WTC11 (cell line): Measurements from ENCODE around the gene NT5C1A.

Experiments used
- CREM ChIP-seq: sonication (generic); formaldehyde crosslinking; IDR thresholded peaks from 2 replicates; pipeline ENCODE4 v1.8.1; 2022; ENCODE audit warnings: mild to moderate bottlenecking, missing genetic modification reagents, moderate library complexity
- ELF4 ChIP-seq: sonication (generic); formaldehyde crosslinking; IDR thresholded peaks from 2 replicates; pipeline ENCODE4 v1.8.1; 2022; ENCODE audit warnings: low read depth, mild to moderate bottlenecking, moderate library complexity, missing genetic modification reagents
- EMX1 ChIP-seq: fragments of 250-450 bp; sonication (Bioruptor Pico); IDR thresholded peaks from 2 replicates; pipeline ENCODE4 v1.8.0; 2021; ENCODE audit warnings: mild to moderate bottlenecking
- FOXP1 ChIP-seq: sonication (generic); formaldehyde crosslinking; IDR thresholded peaks from 2 replicates; pipeline ENCODE4 v1.8.0; 2022; ENCODE audit warnings: missing genetic modification reagents, mild to moderate bottlenecking, moderate library complexity, borderline replicate concordance
- KAT7 ChIP-seq: sonication (generic); formaldehyde crosslinking; IDR thresholded peaks from 2 replicates; pipeline ENCODE4 v1.8.1; 2023; ENCODE audit warnings: missing genetic modification reagents, mild to moderate bottlenecking, borderline replicate concordance
- TP53 ChIP-seq: sonication (generic); formaldehyde crosslinking; IDR thresholded peaks from 2 replicates; pipeline ENCODE4 v1.8.1; 2023; ENCODE audit warnings: mild to moderate bottlenecking, missing genetic modification reagents
- ZNF121 ChIP-seq: sonication (generic); formaldehyde crosslinking; IDR thresholded peaks from 2 replicates; pipeline ENCODE4 v1.8.0; 2023; ENCODE audit warnings: missing genetic modification reagents
- ZNF416 ChIP-seq: fragments of 250-450 bp; sonication (Bioruptor Pico); IDR thresholded peaks from 2 replicates; pipeline ENCODE4 v1.9.0; 2021; ENCODE audit warnings: mild to moderate bottlenecking, inconsistent platforms
- ZNF423 ChIP-seq: fragments of 250-450 bp; sonication (Bioruptor Pico); IDR thresholded peaks from 2 replicates; pipeline ENCODE4 v2.1.2; 2022; ENCODE audit warnings: mild to moderate bottlenecking, moderate library complexity
- TF ChIP-seq, protein P1 (sequence below): sonication (generic); formaldehyde crosslinking; IDR thresholded peaks from 2 replicates; pipeline ENCODE4 v1.8.1; 2023; ENCODE audit warnings: mild to moderate bottlenecking, missing genetic modification reagents
- TF ChIP-seq, protein P2 (sequence below): fragments of 200-600 bp; IDR thresholded peaks from 2 replicates; pipeline ENCODE4 v1.8.0; 2022; ENCODE audit warnings: antibody characterized with exemption
- TF ChIP-seq, protein P3 (sequence below): fragments of 250-450 bp; sonication (Bioruptor Pico); IDR thresholded peaks from 2 replicates; pipeline ENCODE4 v1.9.0; 2021; ENCODE audit warnings: mild to moderate bottlenecking
- TF ChIP-seq, protein P4 (sequence below): sonication (generic); formaldehyde crosslinking; IDR thresholded peaks from 2 replicates; pipeline ENCODE4 v1.8.1; 2022; ENCODE audit warnings: mild to moderate bottlenecking, moderate library complexity, missing genetic modification reagents

DNA sequence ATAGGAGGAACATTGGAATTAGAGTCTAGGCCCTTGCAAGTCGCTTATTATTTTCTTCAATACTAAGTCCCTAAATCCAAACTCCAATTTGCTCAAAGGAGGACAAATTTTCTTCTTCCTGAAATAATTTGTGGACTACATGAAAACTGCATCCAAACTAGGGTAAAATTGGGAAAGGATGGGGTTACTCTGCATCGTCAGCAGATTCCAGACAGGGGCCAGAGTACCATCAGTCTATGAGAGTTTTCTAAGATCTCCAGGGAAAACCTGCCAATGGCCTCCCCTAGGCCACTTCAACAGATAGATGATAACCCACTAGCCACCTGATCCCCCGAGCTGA lies 33.0 kb downstream of the NT5C1A start:
- TF ChIP-seq ZNF416, result no peak
- TF ChIP-seq, protein P1, sequence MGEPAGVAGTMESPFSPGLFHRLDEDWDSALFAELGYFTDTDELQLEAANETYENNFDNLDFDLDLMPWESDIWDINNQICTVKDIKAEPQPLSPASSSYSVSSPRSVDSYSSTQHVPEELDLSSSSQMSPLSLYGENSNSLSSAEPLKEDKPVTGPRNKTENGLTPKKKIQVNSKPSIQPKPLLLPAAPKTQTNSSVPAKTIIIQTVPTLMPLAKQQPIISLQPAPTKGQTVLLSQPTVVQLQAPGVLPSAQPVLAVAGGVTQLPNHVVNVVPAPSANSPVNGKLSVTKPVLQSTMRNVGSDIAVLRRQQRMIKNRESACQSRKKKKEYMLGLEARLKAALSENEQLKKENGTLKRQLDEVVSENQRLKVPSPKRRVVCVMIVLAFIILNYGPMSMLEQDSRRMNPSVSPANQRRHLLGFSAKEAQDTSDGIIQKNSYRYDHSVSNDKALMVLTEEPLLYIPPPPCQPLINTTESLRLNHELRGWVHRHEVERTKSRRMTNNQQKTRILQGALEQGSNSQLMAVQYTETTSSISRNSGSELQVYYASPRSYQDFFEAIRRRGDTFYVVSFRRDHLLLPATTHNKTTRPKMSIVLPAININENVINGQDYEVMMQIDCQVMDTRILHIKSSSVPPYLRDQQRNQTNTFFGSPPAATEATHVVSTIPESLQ (CRISPR knock-in tag), result no peak
- TF ChIP-seq FOXP1 (CRISPR knock-in tag), result no peak
- no peak for TF ChIP-seq ELF4
- no peak for TF ChIP-seq ZNF121 (CRISPR knock-in tag)
- TF ChIP-seq, protein P2, sequence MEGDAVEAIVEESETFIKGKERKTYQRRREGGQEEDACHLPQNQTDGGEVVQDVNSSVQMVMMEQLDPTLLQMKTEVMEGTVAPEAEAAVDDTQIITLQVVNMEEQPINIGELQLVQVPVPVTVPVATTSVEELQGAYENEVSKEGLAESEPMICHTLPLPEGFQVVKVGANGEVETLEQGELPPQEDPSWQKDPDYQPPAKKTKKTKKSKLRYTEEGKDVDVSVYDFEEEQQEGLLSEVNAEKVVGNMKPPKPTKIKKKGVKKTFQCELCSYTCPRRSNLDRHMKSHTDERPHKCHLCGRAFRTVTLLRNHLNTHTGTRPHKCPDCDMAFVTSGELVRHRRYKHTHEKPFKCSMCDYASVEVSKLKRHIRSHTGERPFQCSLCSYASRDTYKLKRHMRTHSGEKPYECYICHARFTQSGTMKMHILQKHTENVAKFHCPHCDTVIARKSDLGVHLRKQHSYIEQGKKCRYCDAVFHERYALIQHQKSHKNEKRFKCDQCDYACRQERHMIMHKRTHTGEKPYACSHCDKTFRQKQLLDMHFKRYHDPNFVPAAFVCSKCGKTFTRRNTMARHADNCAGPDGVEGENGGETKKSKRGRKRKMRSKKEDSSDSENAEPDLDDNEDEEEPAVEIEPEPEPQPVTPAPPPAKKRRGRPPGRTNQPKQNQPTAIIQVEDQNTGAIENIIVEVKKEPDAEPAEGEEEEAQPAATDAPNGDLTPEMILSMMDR, result no peak
- no peak for TF ChIP-seq TP53
- TF ChIP-seq ZNF423 (CRISPR knock-in tag), result no peak
- TF ChIP-seq EMX1 (CRISPR knock-in tag), result no peak
- no peak for TF ChIP-seq KAT7 (CRISPR knock-in tag)
- TF ChIP-seq, protein P3, sequence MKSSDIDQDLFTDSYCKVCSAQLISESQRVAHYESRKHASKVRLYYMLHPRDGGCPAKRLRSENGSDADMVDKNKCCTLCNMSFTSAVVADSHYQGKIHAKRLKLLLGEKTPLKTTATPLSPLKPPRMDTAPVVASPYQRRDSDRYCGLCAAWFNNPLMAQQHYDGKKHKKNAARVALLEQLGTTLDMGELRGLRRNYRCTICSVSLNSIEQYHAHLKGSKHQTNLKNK (CRISPR knock-in tag), result no peak
- TF ChIP-seq, protein P4, sequence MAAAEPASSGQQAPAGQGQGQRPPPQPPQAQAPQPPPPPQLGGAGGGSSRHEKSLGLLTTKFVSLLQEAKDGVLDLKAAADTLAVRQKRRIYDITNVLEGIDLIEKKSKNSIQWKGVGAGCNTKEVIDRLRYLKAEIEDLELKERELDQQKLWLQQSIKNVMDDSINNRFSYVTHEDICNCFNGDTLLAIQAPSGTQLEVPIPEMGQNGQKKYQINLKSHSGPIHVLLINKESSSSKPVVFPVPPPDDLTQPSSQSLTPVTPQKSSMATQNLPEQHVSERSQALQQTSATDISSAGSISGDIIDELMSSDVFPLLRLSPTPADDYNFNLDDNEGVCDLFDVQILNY (CRISPR knock-in tag), result no peak
- TF ChIP-seq CREM (CRISPR knock-in tag), result no peak
